ENCODE results near the gene CEP170B.
"Not testable (repeated sequence)": the region's sequence is repeated elsewhere in the genome, so short reads cannot be mapped to it uniquely, and the experiment has no call there.

GRCh38 chr14:104919152-104919992 lies 54.3 kb downstream of the CEP170B start:
- not testable (repeated sequence) for TF ChIP-seq CTCF (conservative IDR thresholded peaks at IDR 0.05); ZFX (IDR thresholded peaks at IDR 0.05)
